Stimulated activated CD8-positive, alpha-beta memory T cell treated with anti-CD3 and anti-CD28 coated beads, Interleukin-12 subunit alpha, Interleukin-12 subunit beta, amount 100 ng/mL, for 4 hours (primary cell): Measurements from ENCODE around the gene PAX3.

Experiments
- DNase-seq: peaks from one replicate; pipeline ENCODE4 v3.0.0-alpha.2; 2020; ENCODE audit warnings: low read depth

PAX3 gene

DNA sequence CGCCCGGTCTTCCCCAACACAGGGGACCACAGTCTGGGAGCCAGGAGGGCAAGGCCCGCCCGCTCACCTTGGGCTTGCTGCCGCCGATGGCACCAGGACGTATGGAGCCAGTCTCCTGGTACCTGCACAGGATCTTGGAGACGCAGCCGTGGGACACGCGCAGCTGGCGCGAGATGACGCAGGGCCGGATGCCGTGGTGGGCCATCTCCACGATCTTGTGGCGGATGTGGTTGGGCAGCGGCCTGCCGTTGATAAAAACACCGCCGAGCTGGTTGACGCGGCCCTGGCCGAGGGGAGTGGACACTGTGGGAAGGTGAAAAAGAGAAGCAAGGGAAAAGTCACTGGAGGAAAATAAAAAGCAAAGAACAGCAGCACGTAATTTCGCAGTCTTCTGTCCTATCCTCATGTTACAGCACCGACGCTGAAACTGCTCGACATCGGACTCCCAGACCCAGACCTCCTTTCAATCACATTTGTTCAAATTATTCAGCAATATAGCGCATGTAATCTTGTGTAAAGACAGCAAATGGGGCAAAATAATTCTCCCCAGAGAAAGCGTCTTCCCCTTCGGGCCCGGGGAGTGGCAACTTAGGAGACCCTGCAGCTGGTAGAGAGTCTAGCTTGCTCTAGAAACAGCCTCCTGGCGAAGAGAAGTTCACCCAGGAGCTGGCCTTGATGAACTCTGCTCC, 1.7 kb downstream of the PAX3 start:
- DNase-seq: no peak

GRCh38 chr2:222296311-222296741, 2.5 kb downstream of the PAX3 start:
- no peak for DNase-seq

DNA sequence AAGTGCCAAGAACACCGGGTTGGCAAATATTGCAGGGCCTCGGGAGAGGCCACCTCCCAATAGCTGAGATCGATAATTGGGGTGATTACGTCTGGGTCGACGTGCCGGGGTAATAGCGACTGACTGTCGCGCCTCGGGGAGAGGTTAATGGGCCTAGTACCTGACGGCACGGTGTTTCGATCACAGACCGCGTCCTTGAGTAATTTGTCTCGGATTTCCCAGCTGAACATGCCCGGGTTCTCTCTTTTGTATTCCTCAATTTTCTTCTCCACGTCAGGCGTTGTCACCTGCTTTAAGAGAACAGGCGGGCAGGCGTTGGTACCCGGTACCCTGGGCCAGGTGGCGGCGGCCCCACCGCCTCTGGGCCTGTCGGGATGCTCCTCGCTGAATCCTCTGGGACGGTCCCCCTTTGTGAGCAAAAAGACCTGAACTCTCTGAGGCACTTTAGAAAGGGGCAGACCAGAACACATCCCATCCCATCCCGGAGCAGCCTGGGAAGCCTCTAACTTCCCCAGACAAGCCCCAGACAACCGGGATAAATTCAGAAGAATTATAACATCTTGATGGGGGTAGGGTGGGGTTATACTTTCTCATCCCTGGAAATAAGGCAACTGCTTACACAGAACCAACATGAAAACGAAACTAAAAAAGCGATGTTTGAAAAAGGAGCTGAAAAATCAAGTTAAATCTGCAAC, 3.3 kb downstream of the PAX3 start:
- no peak for DNase-seq

GRCh38 chr2:222294996-222295367, 3.8 kb downstream of the PAX3 start:
- DNase-seq: no peak

DNA sequence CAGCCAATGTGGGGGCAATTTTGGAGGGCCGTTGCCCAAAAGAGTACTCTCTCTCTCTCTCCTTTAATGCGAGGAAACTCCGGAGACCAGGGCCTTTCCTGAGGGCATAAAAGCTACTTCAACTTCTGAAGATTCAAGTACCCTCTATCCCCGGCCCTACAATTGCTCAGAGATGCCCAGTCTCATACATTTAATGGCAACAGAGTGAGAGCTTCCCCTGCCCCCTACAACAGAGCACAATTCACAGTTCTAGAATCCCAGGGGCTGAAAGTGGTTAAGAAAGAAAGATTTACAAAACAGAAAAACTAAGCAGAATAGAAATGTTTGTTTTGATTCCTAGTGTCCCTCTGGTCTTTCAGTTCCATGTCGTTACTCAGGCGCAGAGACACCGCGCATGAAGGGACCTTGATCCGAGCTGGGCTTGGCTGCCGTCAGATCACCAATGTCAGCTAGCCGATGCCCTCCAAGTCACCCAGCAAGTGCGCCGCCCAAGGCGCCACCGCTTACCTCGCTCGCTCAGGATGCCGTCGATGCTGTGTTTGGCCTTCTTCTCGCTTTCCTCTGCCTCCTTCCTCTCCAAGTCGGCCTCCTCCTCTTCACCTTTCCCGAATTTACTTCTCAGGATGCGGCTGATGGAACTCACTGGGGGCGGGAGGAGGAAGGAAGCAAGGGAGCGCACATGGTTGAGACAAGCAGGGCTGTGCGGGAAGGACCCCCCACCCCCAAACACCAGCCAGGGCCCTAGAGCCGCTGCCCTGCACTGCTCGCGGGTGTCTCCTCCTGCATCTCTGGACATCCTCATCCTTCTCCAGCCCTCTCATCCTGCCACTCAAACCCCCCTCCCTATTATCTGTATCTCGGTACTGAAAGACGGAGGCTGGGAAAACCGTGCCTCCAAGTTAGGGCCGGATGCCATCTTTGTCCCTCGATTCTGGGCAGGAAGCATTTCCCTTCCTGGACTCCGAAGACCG, 4.9 kb downstream of the PAX3 start:
- DNase-seq: no peak

- no peak for DNase-seq
Observed at GRCh38 chr2:222292149-222293134, 6.4 kb downstream of the PAX3 start.

GRCh38 chr2:222291485-222291841, 7.3 kb downstream of the PAX3 start:
- DNase-seq: no peak

DNA sequence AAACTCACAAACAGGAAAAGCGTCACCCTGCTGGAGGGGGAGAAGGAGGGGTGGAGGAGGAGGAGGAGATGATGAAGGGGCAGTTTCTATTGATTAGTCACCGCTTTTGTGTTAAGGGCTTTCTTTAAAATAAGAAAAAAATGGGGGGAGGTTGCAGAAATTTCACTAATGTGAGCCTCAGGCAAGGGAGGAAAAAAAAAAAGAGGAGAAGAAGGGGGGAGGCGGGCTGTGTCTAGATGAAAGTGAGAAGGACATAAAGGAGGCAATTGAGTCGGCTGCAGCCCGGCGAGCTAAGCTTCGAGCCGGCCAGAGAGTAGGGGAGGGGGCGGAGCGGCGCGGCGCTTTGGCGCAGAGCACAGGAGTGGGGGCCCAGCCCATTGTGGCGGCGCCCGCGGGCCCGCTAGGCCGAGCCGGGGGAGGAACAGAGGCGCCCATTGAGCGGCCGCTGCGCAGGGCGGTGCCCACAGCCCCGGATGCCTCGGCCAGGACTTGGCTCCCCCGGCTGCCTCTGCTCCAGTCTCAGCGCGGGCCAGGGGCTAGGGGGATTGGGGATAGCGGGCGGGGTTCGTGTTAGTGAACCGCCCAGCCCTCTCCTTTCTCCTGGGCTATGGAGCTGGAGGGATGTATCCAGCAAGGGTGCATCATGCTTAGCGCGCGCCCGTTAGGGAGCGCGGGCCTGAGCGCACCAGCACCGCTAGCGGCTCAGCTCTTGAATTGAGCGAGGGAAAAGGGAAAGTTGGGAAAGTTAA, 7.9 kb downstream of the PAX3 start:
- DNase-seq: no peak

DNA sequence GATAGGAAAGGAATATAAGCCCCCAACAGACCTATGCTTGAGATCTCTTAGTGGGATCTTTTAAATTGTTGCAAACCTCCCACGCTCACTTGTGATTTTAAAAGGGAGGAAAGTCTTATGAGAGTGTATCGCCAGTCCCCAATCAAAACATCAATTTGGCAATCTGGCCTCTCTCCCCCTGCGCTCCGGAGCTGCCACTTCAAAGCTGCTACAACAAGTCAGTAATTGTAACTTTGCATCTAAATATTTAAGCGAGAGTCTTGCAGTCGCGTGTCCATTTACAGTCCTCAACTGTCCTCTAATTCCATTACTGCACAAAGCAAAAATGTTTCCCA, 8.4 kb downstream of the PAX3 start:
- DNase-seq: no peak

- DNase-seq: no peak
Observed at GRCh38 chr2:222289278-222290160, 9.3 kb downstream of the PAX3 start.

- no peak for DNase-seq
Observed at GRCh38 chr2:222288590-222289277, 10.1 kb downstream of the PAX3 start.

DNA sequence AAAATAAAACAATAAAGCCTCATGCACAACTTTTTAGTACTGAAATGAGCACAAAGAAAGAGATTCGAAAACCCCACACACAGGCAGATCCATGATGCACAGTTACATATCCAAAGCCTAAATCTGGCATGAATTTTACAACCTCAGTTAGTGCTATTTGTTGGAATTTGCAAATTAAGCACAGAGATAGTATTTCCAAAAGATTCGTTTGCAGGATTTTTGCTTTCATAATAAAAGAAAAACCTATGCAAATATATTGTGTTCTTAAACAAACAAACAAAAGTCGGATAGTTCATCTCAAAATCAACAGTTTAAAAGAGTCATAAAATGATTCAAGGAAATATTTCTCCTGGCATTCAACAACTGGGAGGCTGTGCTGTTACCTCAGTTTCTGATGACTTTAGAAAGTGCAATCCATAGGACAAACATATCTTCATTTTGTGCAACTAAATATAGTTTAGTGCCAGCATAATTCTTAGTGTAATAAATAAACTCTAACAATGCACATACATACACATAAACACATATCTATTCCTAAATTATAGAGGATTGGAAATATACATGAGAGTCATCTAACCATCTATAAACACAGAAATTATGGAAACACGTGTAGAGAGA, 10.8 kb downstream of the PAX3 start:
- DNase-seq: no peak

DNA sequence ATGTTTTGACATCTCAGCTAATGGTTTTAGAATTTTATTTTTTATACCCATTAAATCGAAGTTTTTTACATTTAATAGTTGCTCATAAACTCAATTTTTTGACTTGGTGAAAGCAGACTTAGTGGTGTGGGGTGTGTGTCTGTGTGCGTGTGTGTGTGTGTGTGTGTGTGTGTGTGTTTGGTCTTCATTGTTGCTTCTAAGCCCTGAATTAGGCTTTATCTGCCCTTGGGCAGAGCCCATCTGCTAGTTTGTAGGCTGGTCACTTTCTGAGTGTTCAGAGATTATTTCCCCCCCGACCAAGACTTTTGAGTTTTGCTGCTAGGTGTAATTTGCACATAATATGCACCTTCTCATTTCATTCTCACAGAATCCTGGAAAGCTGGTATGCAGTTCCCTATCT, 14.3 kb downstream of the PAX3 start:
- no peak for DNase-seq

GRCh38 chr2:222283634-222284033, 15.2 kb downstream of the PAX3 start:
- DNase-seq: no peak

DNA sequence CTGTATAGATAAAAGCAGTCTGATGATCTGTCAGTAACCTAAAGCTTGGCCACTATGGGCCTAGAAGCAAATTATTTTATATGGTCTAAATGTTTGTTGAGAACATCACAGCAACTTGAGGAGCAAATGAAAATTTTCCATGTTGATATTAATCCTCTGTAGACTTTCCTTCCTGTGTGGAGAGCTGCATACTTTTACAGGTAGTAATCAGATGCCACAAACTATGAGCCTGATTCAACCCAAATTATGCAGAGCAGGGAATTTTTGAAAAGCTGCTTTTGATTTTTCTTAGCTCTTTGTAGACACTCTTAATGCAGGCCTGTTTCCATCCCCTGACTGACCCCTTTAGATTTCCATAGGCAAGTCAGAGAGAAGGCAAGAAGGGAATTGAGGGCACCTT, 17.3 kb downstream of the PAX3 start:
- no peak for DNase-seq

DNA sequence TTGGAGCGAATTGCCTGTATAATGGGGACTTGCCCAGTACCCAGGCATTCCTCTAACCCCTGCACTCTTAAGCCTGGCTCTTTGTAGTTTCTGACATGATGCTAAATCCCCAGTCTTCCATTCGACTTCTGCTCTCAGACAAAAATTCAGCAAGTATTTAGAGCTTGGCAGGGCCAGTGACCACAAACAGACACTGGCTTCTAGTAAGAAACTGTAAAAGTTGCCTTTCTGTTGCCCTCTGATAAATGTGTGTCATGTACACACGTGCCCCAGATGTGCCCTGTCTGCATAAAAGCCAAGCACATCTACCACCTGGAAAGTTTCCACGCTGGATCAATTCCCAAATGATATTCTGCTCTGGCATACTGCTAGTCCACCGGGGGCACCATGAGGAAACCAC, 18.0 kb downstream of the PAX3 start:
- DNase-seq: no peak

- DNase-seq: no peak
Observed at GRCh38 chr2:222272446-222273015, 26.3 kb downstream of the PAX3 start.

DNA sequence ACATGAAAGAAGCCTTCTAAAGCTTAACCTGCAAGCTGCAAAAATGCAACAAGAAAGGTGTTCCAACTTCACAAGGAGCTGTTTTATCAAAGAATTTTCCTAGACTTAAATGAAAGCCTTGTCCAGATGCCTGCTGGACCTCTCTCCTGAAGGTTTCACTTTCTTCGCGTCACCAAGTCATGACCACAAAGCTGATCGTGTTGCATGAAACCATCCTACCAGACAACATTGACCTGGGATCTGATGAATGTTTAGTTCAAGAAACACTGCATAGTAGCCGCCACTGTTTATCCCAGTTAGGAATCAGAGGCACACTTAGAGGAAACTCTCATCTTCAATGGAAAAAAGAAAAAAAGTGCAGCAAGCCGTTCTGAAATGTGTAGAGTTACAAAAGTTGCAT, 26.9 kb downstream of the PAX3 start:
- DNase-seq: no peak

DNA sequence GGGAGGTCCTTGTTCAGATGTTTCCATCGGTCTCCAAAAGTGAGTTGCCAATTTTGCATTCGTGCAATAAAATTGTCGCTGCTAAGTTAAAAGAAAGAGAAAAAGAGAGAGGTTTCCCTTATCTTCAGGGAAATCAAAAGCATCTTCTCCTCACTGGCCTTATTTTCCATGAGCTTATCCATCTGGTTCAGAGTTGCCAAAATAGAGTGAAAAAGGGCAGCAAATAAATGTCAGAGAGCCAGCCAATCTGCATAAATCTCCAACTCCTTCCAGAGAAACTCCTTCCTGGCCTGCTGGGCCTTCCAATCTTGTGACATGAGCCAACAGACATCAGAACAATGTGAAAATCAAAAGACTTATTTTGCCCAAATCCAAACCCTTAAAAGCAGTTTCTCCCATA, 28.4 kb downstream of the PAX3 start:
- DNase-seq: no peak
